Measurements from ENCODE around the gene CYP11A1.

The CYP11A1 gene

DNA sequence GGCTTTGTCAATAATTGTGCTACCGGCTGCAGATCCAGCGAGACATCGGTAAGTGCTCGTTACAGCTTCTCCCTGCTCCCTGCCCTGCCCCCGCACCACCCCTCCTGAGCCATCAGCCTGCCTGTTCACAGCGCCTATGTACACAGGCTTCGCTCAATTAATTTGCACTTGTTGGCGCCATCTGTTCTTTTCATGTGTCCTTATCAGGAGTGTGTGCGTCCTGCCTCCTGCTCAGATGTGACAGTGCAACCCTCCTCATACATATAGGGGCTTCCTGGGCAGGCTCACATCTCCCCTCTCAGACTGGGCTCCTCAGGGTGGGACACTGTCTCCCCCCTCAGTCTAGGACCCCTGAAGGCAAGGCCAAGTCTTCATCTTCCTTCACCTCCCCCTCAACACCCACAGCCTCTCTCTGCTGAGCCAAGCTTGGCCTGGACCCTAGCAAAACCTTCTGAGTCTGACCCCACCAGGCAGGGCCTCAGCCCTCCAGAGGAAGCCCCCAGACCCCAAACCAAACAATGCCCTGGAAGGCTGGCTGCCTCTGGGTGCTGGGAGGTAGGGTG lies 54.9 kb downstream of the CYP11A1 start:
- no peak overlapping the region for H3K27ac ChIP-seq
- no peak overlapping the region for H3K4me3 ChIP-seq

DNA sequence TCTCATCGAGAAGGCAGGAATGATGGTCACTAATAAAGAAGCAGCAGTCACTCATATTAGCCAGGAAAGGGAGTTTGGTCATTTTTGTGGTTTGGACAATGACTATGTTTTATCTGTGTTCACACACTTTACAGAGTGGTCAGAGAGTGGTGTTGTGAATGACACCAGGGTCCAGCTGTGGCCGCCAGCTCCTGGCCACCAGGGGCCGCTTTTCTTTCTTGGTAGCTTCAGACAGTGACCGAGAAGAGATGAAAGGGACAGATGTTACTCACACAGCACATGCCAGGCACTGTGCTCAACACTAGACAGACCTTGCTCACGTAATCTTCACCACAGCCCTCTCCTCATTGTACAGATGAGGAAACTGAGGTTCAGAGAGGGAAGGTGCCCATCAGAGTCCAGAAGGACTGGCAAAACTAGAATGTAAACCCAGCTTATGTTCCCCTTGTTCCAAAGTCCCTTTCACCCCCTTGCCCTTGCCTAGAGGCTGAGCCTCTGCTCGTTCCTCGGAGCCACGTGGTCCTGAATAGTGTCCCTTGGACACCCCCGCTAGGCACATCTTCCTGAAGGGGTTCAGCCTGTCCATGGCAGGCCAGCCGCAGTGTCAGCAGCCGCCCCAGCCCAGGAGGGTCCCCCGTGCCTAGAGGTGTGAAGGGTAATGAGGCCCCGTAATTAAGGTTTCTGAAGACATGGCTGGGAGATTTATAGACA lies 55.6 kb downstream of the CYP11A1 start:
- Histone ChIP-seq H3K27ac (no peak overlapping the region), H3K4me3 (no peak overlapping the region)

DNA sequence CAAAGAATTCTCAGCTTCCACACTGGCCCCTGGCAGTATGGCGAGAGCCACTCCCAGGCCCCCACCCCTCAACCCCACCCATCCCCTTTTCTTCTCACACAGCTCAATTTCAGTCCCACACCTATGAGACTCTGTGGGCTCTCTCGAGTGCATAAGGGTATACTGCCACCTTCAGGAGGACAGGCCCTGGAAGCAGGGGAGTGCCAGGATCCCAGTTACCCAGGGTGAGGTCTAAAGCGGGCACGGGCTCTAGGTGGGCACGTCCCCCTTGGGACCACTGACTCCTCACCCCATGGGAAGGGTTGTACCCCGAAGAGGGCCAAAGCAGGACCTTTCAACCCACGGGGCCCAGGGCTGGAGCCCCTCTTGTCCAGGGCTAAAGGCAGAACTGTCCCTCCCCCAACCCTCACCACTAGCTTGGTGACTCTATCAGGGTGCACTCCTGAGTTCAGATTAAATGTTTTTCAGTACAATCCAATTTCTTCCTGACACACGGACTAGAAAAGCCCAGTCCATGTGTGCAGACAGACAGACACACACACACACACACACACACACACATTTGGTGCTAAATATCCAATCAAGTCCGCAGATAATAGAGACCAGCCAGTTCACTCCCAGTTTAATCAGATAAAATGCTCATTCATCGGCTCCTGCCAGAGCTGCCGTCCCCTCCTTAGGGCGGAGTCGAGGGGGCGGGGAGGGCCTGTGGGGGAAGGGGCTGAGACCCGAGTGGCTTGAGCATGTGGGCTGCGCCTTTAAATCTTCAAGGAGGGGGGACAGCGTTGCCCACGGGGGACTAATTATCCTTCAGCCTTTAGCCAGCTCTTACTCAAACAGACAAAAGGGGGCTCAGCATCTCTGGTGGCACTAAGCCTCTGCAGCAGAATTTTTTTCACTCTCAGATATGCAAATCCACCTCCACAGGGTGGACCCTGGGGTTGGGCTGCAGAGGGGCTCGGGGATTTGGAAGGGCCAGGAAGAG lies 59.3 kb downstream of the CYP11A1 start:
- no peak overlapping the region for H3K27ac ChIP-seq
- H3K4me3 ChIP-seq: no peak overlapping the region

DNA sequence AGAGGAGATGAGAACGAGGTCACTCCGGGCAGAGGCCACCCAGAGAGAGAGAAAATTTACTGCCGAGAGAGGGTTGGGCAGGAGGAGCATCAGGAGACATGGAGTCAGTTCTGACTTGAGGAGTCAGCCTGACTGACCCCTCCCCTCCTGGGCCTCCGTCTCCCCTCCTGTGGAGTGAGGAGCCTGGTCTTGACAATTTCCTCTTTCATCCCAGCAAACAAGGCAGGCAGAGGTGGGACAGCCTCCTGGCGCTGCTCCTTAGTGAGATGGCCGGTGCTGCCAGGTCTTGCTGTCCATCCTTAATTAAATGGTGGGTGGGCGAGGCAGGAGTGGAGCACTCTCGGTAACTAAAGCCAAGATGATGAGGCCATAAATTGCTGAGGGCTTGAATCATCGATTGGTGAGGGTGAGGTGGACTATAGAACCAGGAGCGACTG lies 60.6 kb downstream of the CYP11A1 start:
- Histone ChIP-seq H3K27ac (no peak overlapping the region), H3K4me3 (no peak overlapping the region)

DNA sequence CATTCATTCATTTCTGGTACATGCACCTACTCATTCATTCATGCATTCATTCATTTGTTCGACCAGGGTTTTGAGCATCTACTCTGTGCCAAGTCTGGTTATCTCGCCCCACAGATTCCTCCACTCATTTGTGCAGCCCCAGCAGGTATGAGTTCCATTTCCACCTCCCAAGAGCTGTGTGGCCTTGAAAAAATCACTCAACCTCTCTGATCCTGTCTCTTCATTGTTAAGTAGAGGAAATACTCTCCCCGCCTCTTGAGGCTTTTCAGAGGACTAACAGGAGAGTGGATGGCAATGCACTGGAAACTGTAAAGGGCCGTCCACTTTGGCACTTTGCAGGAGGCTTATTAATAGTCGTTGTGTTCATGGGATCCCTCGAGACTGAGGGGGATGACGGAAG lies 61.8 kb downstream of the CYP11A1 start:
- Histone ChIP-seq H3K4me3 (no peak overlapping the region), H3K27ac (no peak overlapping the region)

DNA sequence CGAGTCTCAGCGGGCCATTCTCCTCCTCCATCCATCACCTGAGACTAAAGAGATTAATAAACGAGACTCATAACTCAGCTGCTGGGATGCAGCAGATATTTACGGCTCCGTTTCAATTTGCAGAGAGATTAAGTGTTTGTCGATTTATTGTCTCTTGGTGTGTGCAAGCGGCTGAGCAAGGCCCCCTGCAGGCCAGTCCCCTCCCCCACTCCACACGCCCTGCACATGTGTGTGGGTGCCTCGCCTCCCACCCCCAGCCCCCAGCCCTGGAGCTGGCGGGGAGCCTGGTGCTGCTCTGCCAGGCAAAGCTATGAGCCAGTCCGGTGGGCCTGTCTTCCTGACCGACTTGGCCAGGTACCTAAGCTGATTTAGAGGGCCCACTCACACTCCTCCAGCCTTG lies 63.0 kb downstream of the CYP11A1 start:
- no peak overlapping the region for H3K4me3 ChIP-seq

DNA sequence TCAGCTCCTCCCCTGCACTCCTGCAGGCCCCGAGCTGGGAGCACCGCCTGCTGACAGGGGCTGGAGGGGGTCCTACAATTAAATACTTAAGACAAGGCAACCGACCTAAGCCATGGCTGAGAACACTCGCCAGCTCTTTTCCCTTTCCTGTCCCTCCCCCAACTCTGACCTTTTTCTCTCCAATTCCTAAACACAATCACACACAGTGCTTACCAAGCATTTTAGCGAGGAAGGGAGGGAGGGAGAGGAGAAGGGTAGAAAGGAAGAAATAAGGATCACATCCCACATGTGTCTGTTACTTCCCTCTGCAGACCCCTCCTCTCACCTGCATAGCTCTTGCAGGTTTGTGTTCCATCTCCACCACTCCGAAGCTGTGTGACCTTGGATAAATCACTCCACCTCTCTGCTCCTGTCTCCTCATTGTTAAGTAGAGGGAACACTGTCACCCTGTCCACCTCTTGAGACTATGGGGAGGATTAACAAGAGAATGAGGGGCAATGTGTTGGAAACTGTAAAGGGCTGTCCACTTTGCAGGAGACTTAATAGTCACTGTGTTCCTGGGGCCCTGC lies 63.6 kb downstream of the CYP11A1 start:
- no peak overlapping the region for H3K4me3 ChIP-seq

More for the DNA sequence above, 63.0 kb downstream of the CYP11A1 start:
- H3K27ac ChIP-seq: no peak overlapping the region

DNA sequence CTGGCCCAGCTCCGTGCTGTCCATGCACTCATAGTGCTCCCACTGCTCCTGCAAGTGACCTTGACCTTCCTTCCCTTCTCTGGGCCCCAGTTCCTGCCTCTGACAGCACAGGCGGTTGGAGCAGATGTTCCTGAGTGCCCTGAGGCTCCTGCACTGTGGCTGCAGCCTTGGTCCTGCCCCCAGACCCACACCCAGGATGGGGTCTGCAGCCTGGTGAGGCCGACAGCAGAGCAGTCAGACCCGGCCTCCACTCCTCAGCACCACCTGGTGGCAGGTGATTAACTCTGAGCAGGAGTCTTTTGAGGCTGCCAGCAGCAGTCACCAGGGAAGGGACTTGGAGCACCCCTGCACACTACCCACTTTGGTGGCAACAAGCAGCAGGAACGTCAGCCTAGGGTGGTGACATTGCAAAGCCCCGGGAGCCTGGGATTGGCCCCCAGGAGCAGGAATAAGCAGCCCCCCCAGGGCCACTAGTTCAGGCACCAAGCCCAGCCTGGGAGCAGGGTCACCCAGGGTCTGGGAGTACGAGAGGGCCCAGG lies 64.6 kb downstream of the CYP11A1 start:
- no peak overlapping the region for H3K4me3 ChIP-seq
- no peak overlapping the region for H3K27ac ChIP-seq

More for the DNA sequence above, 63.6 kb downstream of the CYP11A1 start:
- H3K27ac ChIP-seq: no peak overlapping the region

DNA sequence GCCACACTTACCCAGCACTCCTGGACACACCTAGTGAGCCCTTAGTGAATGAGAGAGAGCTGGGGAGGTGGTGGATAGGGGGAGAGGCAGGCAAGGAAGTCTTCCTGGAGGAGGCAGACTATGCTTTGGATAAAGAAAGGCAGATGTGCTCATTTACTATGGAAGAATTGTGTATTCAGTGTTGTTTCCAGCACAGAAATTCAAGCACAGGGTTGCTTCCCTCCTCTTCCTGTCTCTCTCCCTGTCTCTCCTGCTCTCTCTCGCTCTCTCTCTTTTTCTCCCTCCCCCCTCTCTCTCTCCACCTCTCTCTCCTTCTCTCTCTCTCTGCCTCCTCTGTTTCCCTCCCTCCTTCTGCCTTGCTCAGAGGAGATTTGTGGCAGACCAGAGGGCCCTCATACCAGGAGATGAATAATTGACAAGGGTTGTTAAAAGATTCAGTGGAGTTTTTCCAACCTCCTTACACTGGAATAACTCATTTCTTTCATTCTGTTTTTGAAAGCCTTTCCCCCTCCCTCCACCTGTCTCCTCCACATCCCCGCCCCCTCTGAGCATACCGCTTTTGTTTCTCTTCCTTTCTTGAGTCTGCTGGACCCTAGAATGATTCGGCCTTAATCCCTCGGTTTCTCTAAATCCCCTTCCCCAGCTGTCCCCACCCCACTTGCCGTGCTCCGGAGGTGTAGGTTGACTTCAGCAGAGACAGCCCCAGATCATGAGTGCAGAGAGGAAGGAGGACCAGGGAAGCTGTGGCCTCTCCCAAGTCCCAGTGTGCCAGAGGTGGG lies 65.7 kb downstream of the CYP11A1 start:
- Histone ChIP-seq H3K27ac (no peak overlapping the region), H3K4me3 (no peak overlapping the region)

DNA sequence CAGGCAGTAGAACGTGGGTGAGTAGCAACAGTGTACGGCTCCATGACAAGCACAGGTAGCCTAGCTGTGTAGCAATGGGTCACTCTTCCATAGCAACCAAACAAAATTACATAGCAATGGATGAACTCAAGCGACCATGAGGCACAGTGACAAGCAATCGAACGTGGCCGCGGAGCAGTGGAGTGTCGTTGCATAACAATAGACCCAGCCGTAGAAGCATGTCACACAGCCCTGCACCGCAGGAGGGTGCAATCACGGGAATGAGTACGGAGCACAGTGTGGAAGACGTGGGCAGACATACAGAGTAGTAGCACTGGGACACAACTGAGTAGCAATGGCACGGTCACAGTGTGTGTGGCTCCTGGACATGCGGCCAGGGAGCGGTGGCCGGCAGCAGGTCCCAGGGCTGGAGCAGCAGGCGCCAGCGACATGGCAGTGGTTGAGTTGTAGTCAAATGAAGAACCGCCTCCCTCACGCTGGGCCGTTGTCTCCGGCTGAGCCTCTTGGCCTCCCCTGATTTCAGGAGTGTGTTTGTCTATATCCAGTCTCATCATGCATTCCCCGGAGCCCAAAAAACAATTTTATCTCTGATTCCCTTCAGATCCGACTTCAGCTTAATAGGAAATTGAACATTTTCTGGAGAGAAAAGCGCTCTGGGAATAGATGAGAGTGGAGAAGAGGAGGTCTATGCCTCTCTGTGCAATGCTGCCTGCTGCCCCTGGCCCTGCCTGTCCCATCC lies 67.2 kb downstream of the CYP11A1 start:
- Histone ChIP-seq H3K27ac (no peak overlapping the region), H3K4me3 (no peak overlapping the region)

DNA sequence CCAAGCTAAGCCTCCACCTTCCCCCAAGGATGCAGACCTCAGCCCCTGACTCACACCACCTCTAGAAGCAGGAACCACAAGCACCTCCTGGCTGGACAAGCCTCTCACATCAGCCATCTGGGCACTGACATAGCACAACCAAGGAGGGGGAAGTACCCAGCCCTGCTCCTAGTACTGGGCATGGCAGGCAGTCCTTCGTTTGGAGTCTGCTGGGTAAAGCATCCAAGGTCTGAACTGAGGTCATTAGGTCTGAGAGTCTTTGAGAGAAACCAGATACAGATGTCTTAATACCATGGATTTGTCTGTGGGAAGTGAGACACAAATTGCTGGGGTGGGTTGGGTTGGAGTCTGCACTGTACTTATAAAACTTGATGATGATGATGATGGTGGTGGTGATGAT lies 69.6 kb downstream of the CYP11A1 start:
- Histone ChIP-seq H3K27ac (no peak overlapping the region), H3K4me3 (no peak overlapping the region)

DNA sequence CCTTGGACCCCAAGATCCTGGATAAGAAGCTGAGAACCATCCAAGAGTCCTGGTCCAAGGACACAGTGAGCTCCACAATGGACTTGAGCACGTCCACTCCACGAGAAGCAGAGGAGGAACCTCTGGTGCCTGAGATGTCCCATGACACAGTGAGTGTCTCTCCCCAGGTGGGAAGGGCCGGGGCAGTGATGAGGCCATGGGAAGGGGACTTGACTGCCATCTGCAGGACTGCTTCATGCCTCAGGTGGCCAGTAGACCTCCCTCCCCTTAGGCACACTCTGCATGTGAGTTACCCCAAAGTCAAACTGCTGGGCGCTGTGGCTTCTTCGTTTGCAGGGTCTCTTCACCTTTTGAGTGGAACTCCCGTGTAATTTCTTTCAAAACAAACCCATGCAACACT lies 71.6 kb downstream of the CYP11A1 start:
- H3K27ac ChIP-seq: no peak overlapping the region
- H3K4me3 ChIP-seq: no peak overlapping the region

DNA sequence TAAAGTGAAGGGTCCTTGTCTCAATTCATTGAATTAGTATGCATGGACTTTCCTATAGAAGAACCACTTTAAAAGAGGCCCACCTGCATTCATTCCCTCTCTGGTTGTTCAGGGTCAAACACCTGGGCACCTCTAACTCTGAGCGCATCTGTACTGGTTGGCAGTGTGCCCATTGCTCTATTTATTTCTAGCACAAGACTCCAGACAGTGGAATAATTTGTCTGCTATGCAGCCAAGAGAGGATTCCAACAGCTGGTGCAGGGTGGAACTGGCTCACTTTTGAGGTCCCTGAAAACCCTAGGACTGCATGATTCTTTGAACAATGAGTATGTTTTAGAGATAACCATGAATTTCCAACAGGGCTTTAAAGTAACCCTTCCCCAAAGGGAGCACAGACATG lies 73.4 kb downstream of the CYP11A1 start:
- Histone ChIP-seq H3K4me3 (no peak overlapping the region), H3K27ac (no peak overlapping the region)

DNA sequence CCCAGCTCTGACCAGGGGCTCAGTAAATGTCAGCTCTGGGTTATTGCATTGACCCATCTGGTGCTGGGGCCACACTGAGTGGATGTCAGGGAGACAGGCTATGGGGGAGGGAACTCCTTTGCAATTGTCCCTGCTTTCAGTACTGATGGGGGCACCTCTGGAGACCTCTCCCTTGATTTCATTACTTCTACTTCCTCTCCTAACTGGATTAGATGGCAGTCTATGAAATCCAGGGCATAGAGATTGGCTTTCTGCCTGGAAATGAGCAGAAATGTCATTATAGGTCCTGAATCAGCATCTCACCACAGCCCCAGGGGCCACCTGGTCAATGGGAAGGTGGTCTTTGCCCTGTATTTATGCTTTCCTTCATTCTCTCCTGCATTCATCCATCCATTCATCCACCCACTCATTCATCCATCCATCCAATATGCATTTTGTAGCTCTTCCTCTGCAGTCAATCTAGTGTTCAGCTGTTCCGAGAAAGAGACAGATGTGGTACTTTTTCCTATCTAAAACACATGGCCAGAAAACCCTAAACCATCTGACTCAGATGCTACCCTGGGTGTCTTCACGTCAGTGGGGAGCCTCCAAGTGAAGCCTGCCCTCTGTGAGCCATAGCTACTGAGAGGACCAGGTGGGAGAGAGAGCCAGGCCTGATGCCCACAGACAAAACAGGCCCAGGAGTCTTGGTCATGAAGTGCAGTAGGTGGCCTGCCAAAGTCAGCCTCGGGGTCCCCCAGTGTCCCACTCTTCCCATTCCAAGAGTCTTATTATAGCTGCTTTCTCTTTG lies 74.2 kb downstream of the CYP11A1 start:
- Histone ChIP-seq H3K4me3 (no peak overlapping the region), H3K27ac (no peak overlapping the region)

DNA sequence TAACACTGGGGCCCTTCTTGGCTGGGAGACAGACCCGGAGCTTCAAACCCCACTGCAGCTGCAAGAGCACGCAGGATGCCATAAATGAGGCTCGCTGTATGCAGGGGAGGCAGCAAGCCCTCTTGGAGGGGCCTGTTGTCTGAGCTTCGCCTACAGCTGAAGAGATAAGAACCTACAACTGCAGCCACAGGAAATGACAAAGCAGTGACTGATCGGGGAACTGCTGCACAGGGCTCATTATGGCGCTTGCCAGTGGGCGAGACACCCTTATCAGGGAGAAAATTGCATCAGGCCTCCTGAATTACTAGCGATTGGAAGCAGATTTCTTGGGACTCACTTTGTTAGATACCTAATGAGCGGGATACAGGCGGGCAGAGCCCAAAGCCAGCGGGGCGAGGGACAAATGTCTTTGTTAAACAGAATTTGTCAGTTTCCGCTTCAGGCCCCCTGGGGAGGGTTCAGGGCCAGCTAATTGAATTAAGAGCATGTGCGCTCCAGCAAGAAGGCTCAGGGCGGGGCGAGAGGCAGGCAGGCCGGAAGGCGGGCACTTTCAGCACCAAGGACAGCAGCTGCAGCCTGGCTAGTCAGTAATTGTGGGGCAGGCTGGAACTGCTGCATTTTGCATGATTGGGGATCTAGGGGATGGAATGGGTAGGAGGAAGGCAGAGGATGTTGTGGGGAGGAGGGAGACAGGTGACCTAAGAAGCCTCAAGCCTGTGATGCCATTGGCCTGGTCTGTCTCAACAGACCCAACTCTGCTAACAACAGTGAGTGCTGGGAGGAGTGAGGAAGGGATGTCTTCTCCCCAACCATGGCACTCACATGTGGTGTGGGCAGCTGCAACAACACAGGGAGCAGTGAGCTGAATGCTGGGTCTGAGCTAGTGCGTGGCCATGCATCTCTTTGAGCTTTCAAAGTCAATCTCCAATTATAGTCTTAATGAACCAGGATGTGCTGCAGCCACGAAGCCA lies 76.1 kb downstream of the CYP11A1 start:
- Histone ChIP-seq H3K4me3 (no peak overlapping the region), H3K27ac (no peak overlapping the region)

DNA sequence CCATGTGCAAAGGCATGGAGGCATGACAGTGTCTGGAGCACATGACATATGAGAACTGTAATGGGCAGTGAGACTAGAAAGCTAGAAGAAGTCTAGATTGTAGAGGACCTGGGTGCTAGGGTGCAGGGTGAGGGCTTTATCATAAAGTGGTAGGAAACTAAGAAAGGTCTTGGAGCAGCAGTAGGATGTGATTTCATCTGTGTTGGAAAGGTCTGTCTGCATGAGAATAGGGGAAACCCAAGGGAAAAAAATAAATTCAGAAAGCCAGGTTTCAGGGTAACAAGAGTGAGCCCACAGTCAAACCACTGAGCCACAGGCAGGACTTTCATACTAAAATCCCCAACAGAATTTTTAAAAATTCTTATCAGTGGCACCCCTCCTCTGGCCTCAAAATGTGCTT lies 76.8 kb downstream of the CYP11A1 start:
- Histone ChIP-seq H3K4me3 (no peak overlapping the region), H3K27ac (no peak overlapping the region)

DNA sequence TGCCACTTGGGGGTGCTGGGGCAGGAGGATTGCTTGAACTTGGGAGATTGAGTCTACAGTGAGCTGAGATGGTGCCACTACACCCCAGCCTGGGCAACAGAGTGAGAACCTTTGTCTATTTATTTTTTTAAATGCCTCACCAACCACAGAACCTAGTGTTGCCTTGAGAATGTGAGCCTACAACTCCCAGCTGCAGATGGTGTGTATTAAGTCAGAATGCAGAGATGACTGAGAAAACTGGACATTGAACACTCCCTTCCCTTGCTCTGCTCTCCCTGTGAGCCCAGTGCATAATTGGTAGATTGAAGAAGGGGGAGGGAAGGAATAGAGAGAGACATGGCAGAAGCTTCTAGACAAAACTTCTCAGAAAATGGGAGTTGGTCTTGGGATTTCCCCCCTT lies 77.8 kb downstream of the CYP11A1 start:
- Histone ChIP-seq H3K27ac (no peak overlapping the region), H3K4me3 (no peak overlapping the region)

Measured in skin epidermis (tissue), 12 donors.